ENCODE results near the gene ATP6V1F. TPM values are rescaled to one million over a fixed set of nuclear protein-coding genes. Genes with fewer than 3 reads are reported as not detected.

The ATP6V1F gene
- total RNA-seq, 1 donor from 2014 or later: 123 TPM

GRCh38 chr7:128847721-128848211 lies 14.9 kb upstream of the ATP6V1F start:
- no peak for TF ChIP-seq CTCF (IDR thresholded peaks at IDR 0.05; ENCODE audit: unreplicated experiment)
- no peaks in the 10 kb centered on the region for H3K4me1 Mint-ChIP-seq
- no peak overlapping the region for H3K27ac Mint-ChIP-seq
- H3K9me3 Mint-ChIP-seq: no peaks in the 10 kb centered on the region
- no peak for DNase-seq (ENCODE audit: low spot score in 2 of 2, unreplicated experiment in 2 of 2)
- no peak overlapping the region for H3K4me3 Mint-ChIP-seq
- no peaks in the 10 kb centered on the region for H3K27me3 Mint-ChIP-seq (ENCODE audit: low read depth)
- peaks cover 30% of the 10 kb centered on the region for H3K36me3 Mint-ChIP-seq

- Mint-ChIP-seq H3K27me3 (ENCODE audit: low read depth) (no peaks in the 10 kb centered on the region), H3K27ac (no peak overlapping the region), H3K9me3 (no peaks in the 10 kb centered on the region), H3K4me3 (no peak overlapping the region), H3K4me1 (no peaks in the 10 kb centered on the region), H3K36me3 (peaks cover 30% of the 10 kb centered on the region)
- no peak for DNase-seq (ENCODE audit: low spot score in 2 of 2, unreplicated experiment in 2 of 2)
- no peak for TF ChIP-seq CTCF (IDR thresholded peaks at IDR 0.05; ENCODE audit: unreplicated experiment)
Measured at GRCh38 chr7:128848289-128849155, 14.1 kb upstream of the ATP6V1F start.

- H3K4me1 Mint-ChIP-seq: no peaks in the 10 kb centered on the region
Measured at GRCh38 chr7:128849156-128849515, 13.5 kb upstream of the ATP6V1F start.

GRCh38 chr7:128849804-128850490 lies 12.7 kb upstream of the ATP6V1F start:
- Mint-ChIP-seq H3K36me3 (peaks cover 25% of the 10 kb centered on the region), H3K27ac (no peak overlapping the region), H3K27me3 (ENCODE audit: low read depth) (no peaks in the 10 kb centered on the region), H3K4me1 (no peaks in the 10 kb centered on the region), H3K4me3 (no peak overlapping the region), H3K9me3 (no peaks in the 10 kb centered on the region)
- TF ChIP-seq CTCF (IDR thresholded peaks at IDR 0.05; ENCODE audit: unreplicated experiment): no peak
- no peak for DNase-seq (ENCODE audit: low spot score in 2 of 2, unreplicated experiment in 2 of 2)

More at GRCh38 chr7:128849156-128849515, 13.5 kb upstream of the ATP6V1F start:
- H3K27me3 Mint-ChIP-seq (ENCODE audit: low read depth): no peaks in the 10 kb centered on the region
- no peak overlapping the region for H3K27ac Mint-ChIP-seq
- H3K4me3 Mint-ChIP-seq: no peak overlapping the region
- no peaks in the 10 kb centered on the region for H3K9me3 Mint-ChIP-seq
- TF ChIP-seq CTCF (IDR thresholded peaks at IDR 0.05; ENCODE audit: unreplicated experiment): no peak
- peaks cover 26% of the 10 kb centered on the region for H3K36me3 Mint-ChIP-seq
- DNase-seq (ENCODE audit: low spot score in 2 of 2, unreplicated experiment in 2 of 2): no peak

GRCh38 chr7:128852537-128853254 lies 10.0 kb upstream of the ATP6V1F start:
- TF ChIP-seq CTCF (IDR thresholded peaks at IDR 0.05; ENCODE audit: unreplicated experiment): no peak
- H3K4me1 Mint-ChIP-seq: no peaks in the 10 kb centered on the region
- no peaks in the 10 kb centered on the region for H3K27me3 Mint-ChIP-seq (ENCODE audit: low read depth)
- H3K4me3 Mint-ChIP-seq: no peak overlapping the region
- no peak for DNase-seq (ENCODE audit: low spot score in 2 of 2, unreplicated experiment in 2 of 2)
- peaks cover 22% of the 10 kb centered on the region for H3K36me3 Mint-ChIP-seq
- no peak overlapping the region for H3K27ac Mint-ChIP-seq
- no peaks in the 10 kb centered on the region for H3K9me3 Mint-ChIP-seq
